Measurements from ENCODE around the gene FMOD.

Gene FMOD

DNA sequence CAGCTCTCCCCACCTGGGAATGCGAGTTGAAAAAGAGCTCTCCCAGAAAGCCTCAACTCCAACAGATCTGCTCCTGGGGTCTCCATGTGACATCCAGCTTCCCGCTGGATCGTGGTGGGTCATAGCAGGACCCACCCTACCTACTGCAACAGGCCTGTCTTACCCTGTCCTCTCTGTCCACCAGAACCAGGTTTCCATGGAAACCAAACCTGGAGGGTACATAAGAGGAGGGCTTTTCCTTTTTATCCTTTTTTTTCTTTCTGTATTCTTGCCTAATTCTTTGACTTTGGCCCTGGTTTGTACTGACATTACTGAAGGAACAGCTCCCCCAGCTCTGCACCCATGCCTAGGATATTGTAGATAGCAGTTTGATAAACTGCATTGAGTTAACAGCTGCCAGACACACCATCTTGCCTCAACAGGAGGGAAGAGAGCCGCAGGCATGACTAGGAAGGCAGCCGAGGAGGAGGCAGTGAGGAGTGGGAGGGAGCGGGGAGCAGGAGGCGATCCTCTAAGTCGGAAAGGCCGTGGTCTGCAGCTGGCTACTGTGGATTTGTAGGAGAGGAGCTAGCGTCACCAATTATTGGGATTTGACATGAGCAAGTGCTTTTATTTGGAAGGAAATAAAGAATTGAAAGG is 9.7 kb upstream of the FMOD start:
- DNase-seq = no peak

DNA sequence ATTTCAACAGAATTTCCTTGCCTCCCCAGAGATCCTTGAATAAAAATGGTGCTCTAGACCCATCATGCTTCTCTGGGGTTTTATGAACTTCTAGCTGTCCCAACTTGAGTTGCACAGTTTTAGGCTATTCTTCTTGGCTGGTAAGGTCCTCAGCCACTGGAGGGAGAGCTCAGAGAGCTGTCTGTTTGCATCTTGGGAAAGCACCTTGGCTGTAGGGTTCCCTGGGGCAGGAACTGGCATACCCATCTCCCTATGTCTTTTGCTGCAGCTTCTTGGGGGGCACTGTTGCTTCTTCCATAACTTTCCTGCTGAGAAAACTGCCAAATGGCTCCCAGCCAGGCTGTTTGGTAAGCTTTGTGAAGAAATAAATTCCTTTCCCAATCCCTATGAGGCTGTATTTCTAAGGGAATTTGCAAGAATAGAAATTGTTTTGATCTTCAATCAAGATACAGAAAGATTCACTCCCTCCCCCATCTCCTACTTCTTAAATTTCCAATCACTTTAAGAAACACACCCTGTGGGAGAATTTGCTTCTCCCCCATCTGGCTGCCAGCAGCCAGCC is 8.2 kb upstream of the FMOD start:
- no peak for DNase-seq

GRCh38 chr1:203354246-203354645 is 3.3 kb upstream of the FMOD start:
- DNase-seq = no peak

- no peak for DNase-seq
Observed at GRCh38 chr1:203353486-203353885, 2.6 kb upstream of the FMOD start.

- no peak for DNase-seq
Observed at GRCh38 chr1:203349773-203350524, 973 bp downstream of the FMOD start.

GRCh38 chr1:203349166-203349565 is 1.8 kb downstream of the FMOD start:
- no peak for DNase-seq

DNA sequence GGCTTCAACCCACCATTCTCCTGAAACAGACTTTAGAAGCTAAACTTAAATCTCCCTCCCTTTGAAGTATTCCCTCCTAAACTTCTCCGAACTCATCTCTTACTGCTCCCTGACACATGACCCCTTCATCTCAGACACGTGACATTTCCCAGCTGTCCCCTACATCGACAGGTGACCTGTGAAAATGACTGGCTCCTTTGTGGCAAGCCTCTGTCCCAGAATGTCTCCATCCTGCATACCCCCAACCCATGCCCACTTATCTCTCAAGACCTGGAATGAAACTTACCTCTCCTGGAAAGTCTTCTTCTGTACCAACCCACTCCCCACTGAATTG is 4.2 kb downstream of the FMOD start:
- DNase-seq = no peak

- no peak for DNase-seq
Observed at GRCh38 chr1:203346060-203346768, 4.7 kb downstream of the FMOD start.

- DNase-seq = no peak
Observed at GRCh38 chr1:203343956-203344754, 6.8 kb downstream of the FMOD start.

- DNase-seq = peak; percentile 77
Observed at GRCh38 chr1:203342192-203342940, 8.6 kb downstream of the FMOD start.

DNA sequence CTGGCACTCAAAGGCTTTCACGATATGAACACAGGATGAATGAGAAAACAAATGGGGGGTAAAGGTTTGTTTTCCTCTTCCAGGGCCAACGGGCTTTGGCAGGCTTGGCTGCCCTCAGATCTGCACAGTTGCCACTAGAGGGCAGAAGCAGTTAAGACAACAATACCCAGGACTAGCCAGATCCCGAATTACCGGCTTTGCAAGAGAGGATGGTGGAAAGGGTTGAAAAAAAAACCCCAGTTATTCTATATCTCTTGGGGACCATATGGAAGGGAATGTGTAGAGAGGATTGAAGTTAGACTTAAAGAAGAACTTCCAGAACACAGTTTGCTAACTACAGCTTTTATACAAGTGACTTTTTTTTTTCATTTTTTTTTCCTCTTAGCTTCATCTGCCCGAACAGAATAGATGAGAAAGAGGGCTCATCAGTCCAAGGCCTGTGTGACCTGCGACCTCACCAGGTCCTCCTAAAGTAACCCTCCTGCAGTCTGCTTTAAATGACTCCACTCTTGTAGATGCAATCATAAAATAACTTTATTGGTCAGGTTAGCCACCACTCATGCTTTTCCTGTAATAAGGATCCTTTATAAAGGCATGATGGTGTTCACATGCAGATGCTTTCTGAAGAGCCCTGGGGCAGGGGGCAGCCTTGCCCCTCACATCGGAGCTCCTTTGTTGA is 10.7 kb downstream of the FMOD start:
- DNase-seq = peak; percentile 86

- DNase-seq = peak; percentile 77
Observed at GRCh38 chr1:203338335-203339036, 12.4 kb downstream of the FMOD start.

DNA sequence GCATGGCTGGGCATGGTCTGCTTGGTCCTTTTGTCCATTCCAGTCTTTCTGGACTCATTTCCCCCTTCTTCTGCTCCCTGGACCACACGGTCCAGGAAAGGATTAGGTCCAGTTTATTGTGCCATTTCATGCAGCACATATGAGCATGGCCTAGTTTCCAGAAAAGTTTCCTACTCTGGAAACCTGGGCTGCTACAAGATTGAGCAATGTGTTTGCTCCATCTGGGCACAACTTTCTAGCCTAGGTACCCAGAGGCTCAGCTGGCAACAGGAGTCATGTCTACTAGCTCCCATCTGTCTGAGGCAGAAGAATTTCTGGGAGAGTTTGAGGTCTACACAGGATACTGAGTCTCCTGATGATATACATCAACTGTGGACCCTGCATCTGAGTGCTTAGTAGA is 14.8 kb downstream of the FMOD start:
- DNase-seq = no peak

DNA sequence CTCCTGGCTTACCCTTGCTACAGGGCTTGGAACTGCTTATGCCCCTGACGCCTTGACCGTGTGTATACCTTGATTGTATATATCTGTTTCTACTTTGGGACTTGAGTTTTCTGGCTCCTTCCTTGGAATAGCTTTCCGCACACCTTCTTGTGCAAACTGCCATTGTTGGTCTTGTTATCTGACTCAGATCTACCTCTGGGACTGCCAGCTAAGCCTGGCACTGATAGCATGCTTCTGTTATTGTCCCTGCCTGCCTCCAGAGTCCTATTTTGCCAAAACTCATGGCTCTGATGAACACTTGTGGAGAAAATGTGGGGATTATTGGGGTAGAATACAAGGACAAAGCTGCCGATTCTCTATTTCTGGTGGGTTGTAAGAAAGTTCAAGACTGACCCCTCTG is 15.4 kb downstream of the FMOD start:
- no peak for DNase-seq

DNA sequence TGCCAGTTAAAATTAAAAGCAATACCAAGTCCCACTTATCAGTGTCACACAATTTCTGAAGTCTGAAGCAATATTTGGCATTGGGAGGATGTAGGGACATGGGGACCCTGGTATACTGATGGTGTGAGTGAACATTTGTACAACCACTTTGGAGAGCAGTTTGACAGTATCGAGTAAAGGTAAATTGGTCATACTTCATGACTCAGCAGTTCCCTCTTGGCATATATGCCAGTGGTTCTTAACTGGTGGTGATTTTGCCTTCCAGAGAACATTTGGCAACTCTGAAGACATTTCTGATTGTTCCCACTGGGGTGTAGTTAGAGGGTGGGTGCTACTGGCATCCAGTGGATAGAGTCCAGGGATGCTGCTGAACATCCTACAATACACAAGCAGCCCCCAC is 19.7 kb downstream of the FMOD start:
- peak; percentile 54 for DNase-seq

- peak; percentile 93 for DNase-seq
Observed at GRCh38 chr1:203328714-203329122, 22.2 kb downstream of the FMOD start.

GRCh38 chr1:203327684-203328457 is 23.1 kb downstream of the FMOD start:
- no peak for DNase-seq

DNA sequence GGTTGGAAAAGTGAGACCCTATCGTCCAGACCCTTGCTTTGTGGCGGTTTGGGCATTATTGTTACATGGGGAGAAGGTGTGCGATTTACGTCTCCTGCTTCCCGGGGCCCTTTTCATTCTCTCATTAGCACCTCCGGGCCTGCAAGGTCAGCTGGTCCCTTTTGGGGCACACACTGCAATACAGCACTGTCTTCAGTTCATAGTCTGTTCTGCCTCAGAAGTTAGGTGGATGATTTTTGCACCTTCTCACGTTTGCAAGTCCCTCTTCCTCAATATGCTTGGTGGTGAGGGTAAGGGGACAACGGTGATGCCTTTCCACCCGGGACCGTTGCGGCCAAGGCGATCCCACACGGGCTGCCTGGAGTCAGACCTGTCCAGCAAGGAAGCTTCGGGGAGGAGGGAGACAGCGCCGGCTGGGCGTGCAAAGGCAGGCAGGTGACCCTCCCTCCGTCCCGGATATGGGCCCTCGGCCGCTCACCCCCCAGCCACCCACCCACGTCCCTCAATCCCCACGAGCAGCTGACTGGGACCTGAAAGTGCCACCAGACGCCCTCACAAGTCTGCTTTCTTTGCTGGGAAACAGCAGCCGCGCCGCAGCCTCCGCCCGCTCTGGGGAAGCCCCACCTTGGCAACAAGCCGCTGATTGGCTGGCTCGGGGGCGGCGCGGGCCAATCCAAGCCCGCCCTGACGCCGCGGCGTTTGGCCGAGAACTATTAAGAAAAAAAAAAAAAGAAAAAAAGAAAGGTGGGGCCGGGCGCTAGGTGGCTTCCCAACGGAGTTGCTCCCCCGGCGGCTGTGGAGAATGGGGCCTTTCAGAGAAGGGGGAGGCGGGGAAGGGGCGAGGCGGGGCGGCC is 23.9 kb downstream of the FMOD start:
- peak; percentile 98 for DNase-seq

DNA sequence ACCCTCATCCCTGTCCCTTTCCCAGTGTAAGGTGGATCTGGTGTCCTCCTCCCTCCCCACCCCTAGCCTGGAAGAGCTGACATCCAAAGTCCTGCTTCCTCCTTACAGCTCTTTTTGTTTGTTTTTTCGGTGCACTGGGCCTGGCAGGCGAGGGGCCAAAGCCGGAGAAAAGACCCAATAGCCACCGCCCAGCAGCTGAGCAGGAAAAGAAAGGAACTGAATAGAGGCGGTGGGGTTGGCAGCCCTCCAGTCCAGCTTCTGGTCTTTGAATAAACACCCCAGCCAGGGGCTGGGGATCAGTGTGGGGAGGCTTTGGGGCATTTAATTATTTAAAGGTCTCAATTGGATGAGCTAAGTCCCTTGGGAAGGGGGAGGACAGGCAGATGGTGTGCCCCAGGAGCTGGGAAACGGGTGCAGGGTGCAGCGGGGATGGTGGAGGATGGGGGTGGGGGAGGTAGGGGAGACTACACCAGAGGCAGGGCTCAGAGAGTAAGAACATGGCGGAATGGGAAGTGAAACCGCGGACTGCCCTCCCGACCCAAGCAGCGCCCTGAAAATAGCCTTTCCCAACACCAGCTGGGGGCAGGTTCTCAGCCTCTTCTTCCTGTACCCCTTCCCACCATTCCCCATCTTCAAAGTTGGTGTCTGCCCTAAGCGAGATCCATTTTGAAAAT is 25.4 kb downstream of the FMOD start:
- DNase-seq = peak; percentile 93

Data from RPMI8226 (cell line).